Ovary (tissue), 3 donors: ENCODE results near the gene CCDC148.

Experiments used
- EP300 ChIP-seq: sonication (generic); formaldehyde crosslinking; IDR thresholded peaks from one replicate; pipeline ENCODE4 v1.6.1; 2017; ENCODE audit warnings: antibody characterized with exemption
- TF ChIP-seq, protein P1 (sequence below), 3 donors: fragments of 450-650 bp in 2 of 3; fragments of 200-600 bp in 1 of 3; IDR thresholded peaks; one replicate each; pipeline versions ENCODE4 v1.5.1 to v1.8.0; 2016 to 2022; ENCODE audit warnings: antibody characterized with exemption in 3 of 3, mild to moderate bottlenecking in 1 of 3
- donor health status: DM: no; HTN: no; CAD: no.

DNA sequence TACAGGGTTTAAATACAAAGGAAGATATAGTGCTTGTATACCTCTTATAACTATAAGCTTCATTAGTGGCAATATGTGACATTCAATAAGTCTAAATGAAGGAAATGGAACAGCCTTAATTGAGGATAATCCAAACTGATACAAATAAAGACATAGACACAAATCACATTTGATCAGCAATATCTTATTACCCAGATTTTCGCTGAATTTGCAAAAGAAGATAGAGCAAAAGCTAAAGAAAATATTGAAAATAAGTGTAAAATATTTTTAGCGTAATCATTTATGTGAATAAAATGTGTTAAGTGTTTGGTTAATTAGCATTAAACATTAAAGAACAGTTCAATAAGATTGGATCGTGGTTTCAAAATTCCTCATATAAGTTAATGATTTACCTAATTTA lies 51.2 kb downstream of the CCDC148 start:
- TF ChIP-seq, protein P1, sequence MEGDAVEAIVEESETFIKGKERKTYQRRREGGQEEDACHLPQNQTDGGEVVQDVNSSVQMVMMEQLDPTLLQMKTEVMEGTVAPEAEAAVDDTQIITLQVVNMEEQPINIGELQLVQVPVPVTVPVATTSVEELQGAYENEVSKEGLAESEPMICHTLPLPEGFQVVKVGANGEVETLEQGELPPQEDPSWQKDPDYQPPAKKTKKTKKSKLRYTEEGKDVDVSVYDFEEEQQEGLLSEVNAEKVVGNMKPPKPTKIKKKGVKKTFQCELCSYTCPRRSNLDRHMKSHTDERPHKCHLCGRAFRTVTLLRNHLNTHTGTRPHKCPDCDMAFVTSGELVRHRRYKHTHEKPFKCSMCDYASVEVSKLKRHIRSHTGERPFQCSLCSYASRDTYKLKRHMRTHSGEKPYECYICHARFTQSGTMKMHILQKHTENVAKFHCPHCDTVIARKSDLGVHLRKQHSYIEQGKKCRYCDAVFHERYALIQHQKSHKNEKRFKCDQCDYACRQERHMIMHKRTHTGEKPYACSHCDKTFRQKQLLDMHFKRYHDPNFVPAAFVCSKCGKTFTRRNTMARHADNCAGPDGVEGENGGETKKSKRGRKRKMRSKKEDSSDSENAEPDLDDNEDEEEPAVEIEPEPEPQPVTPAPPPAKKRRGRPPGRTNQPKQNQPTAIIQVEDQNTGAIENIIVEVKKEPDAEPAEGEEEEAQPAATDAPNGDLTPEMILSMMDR (IDR thresholded peaks at IDR 0.05), result no peak
- TF ChIP-seq EP300, result no peak
